ENCODE measurements around the gene ARHGAP42.

DNA sequence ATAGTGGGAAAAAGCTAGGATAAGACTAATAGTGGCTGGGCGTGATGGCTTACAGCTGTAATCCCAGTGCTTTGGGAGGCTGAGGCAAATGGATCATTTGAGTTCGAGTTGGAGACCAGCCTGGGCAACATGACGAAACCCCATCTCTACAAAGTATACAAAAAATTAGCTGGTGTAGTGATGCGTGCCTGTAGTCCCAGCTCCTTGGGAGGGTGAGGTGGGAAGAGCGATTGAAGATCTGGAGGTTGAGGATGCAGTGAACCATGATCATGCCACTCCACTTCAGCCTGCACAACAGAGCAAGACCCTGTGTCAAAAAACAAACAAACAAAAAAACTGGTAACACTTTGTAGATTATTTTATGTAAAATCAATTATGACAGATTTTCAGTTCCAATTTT is 8.8 kb downstream of the ARHGAP42 start:
- TF ChIP-seq, protein P1, sequence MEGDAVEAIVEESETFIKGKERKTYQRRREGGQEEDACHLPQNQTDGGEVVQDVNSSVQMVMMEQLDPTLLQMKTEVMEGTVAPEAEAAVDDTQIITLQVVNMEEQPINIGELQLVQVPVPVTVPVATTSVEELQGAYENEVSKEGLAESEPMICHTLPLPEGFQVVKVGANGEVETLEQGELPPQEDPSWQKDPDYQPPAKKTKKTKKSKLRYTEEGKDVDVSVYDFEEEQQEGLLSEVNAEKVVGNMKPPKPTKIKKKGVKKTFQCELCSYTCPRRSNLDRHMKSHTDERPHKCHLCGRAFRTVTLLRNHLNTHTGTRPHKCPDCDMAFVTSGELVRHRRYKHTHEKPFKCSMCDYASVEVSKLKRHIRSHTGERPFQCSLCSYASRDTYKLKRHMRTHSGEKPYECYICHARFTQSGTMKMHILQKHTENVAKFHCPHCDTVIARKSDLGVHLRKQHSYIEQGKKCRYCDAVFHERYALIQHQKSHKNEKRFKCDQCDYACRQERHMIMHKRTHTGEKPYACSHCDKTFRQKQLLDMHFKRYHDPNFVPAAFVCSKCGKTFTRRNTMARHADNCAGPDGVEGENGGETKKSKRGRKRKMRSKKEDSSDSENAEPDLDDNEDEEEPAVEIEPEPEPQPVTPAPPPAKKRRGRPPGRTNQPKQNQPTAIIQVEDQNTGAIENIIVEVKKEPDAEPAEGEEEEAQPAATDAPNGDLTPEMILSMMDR (IDR thresholded peaks at IDR 0.05): no peak
- no peak for TF ChIP-seq POLR2A (IDR thresholded peaks at IDR 0.05)
